Peyer's patch (tissue), 4 donors: ENCODE results near the gene SMARCC2. TPM values are rescaled to one million over a fixed set of nuclear protein-coding genes. Genes with fewer than 3 reads are reported as not detected.

ENCODE experiments used
- DNase-seq, 3 donors: peaks; one replicate each; pipeline ENCODE4 v3.0.0-alpha.2; 2017 to 2019
- H3K27ac ChIP-seq, 4 donors: fragments of 200-600 bp; sonication (generic); one replicate each; pipeline ENCODE4 v1.5.1; 2016 to 2019
- H3K27me3 ChIP-seq, 2 donors: fragments of 200-600 bp; sonication (generic); one replicate each; pipeline ENCODE4 v1.5.1; 2019
- H3K36me3 ChIP-seq, 3 donors: fragments of 200-600 bp; sonication (generic); one replicate each; pipeline ENCODE4 v1.5.1; 2016 to 2019
- H3K4me1 ChIP-seq, 4 donors: fragments of 200-600 bp; sonication (generic); one replicate each; pipeline ENCODE4 v1.5.1; 2016 to 2019
- H3K4me3 ChIP-seq, 4 donors: fragments of 200-600 bp; sonication (generic); 1 replicate in 3 of 4; 2 replicates in 1 of 4; pipeline ENCODE4 v1.5.1; 2016 to 2019; ENCODE audit warnings: mild to moderate bottlenecking in 1 of 4
- H3K9me3 ChIP-seq, 4 donors: fragments of 200-600 bp; sonication (generic); one replicate each; pipeline ENCODE4 v1.5.1; 2016 to 2019; ENCODE audit warnings: mild to moderate bottlenecking in 1 of 4
- POLR2A ChIP-seq, 2 donors: fragments of 450-650 bp; IDR thresholded peaks; one replicate each; pipeline ENCODE4 v1.5.1; 2017; ENCODE audit warnings: antibody characterized with exemption in 2 of 2, mild to moderate bottlenecking in 2 of 2, moderate library complexity in 2 of 2
- total RNA-seq, 4 donors: library from RNA; depleted of rRNA; stranded (reverse); fragments of >200 nt; gene quantifications; one replicate each; pipeline ENCODE4 v1.1.0, GENCODE V29; 2016
- TF ChIP-seq, protein P1 (sequence below), 6 experiments: fragments of 450-650 bp in 4 of 6; fragments of 200-600 bp in 2 of 6; sonication (generic) in 1 of 6; IDR thresholded peaks; one replicate each; pipeline ENCODE4 v1.5.1; 2017 to 2019; ENCODE audit warnings: antibody characterized with exemption in 6 of 6, mild to moderate bottlenecking in 3 of 6, moderate library complexity in 1 of 6

Gene SMARCC2
- total RNA-seq, 4 donors from 2014 or later = 85.6 to 299 (median 139) TPM

DNA sequence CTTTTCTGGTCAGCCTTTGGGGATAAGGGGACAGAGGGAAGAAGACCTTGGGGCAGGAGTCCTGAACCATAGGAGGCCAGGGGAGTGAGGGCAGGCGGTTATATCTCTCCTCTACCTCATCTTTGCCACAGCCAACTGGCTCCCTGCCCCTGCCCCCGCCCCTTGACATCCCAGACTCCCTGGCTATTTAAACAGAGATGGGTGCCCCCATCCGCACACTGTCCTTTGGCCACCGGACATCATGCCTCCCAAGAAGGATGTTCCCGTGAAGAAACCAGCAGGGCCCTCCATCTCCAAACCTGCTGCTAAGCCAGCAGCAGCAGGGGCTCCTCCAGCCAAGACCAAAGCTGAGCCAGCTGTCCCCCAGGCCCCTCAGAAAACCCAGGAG, 35.6 kb downstream of the SMARCC2 start:
- Histone ChIP-seq H3K4me3 (no peak overlapping the region), H3K27me3 (no peaks in the 10 kb centered on the region), H3K9me3 (no peaks in the 10 kb centered on the region), H3K4me1 (peaks cover 0 to 26% (median 6%) of the 10 kb centered on the region in 4 donors), H3K36me3 (no peaks in the 10 kb centered on the region), H3K27ac (no peak overlapping the region)
- TF ChIP-seq POLR2A (IDR thresholded peaks at IDR 0.05) = no peak
- TF ChIP-seq, protein P1, sequence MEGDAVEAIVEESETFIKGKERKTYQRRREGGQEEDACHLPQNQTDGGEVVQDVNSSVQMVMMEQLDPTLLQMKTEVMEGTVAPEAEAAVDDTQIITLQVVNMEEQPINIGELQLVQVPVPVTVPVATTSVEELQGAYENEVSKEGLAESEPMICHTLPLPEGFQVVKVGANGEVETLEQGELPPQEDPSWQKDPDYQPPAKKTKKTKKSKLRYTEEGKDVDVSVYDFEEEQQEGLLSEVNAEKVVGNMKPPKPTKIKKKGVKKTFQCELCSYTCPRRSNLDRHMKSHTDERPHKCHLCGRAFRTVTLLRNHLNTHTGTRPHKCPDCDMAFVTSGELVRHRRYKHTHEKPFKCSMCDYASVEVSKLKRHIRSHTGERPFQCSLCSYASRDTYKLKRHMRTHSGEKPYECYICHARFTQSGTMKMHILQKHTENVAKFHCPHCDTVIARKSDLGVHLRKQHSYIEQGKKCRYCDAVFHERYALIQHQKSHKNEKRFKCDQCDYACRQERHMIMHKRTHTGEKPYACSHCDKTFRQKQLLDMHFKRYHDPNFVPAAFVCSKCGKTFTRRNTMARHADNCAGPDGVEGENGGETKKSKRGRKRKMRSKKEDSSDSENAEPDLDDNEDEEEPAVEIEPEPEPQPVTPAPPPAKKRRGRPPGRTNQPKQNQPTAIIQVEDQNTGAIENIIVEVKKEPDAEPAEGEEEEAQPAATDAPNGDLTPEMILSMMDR (IDR thresholded peaks at IDR 0.05) = no peak
- DNase-seq = no peak

DNA sequence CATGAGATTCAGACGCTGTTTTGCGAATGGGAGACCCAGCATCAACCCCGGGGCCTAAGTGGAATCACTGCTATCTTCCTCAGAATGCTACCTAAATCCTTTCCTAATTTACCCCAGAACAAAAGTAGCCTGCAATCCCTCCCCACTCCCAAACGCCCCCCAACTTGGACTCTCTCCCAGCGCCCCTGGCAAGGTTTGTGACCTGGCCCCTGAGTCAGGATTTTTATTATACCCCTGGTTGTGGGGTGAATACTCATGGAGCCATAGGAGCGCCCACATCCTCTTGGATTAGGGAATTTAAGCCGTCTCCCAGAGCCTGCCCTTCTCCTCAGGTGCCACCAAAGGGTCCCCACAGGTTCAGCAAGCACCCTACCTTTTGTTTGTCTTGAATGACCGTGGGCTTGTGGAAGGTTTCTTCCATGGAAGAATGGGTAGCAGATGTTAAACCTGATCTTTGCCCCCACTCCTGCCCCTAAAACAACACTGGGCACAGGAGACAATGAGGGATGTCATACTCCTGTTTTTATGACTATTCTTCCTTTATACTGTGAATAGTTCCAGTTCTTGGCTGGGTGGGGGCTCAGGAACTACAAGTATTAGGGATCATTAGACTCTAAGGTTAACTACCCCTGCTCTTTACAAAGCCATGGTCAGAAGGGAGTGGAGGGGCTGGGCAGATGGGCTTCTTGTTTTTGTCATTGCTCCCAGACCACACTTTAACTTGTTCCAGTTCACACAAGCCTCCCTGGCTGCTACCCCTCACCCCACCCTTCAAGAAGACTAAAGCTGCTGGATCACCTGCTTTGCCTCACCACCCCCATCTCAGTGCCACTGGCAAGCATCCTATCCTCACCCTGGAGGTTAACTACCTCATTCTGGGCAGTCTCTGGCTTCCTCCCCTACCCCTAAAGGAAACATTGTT, 36.3 kb downstream of the SMARCC2 start:
- no peak for TF ChIP-seq POLR2A (IDR thresholded peaks at IDR 0.05)
- DNase-seq = no peak
- Histone ChIP-seq H3K9me3 (no peaks in the 10 kb centered on the region), H3K36me3 (no peaks in the 10 kb centered on the region), H3K4me3 (peak overlapping the region; percentile 43 to 82 (median 56)), H3K4me1 (peaks cover 0 to 26% (median 6%) of the 10 kb centered on the region in 4 donors), H3K27me3 (no peaks in the 10 kb centered on the region), H3K27ac (peak overlapping the region; percentile 84 to 98 (median 90))

DNA sequence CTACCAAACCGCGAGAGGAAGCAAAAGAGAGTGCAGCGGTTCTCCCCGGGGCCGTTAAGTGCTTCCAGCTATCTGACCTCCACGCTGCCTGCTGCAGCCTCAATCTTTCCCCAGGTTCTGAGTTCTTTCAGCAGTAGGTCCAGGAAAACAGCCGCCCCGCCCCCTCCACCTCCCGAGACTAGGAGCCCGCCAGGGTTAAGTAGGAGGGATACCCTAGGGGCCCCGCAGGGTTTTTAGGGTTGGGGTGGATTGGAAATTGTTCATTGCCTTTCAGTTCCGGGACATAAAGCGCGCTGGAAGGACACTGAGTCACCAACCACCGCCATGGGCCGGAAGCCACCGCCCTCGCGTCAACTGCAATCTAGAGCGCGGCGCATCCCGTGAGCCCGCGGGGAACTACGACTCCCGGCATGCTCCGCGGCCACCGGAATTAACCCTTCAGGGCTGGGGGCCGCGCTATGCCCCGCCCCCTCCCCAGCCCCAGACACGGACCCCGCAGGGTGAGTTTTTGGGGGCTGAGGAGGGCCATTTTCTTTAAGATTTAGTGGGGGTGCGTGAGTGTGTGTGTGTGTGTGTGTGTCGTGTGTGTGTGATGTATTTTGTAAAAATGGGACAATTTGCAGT, 37.0 kb downstream of the SMARCC2 start, which contains the start of gene MYL6B:
Gene MYL6B, plus strand, starts transcription at position 456 of the 624 bp plus-strand sequence. CDS start 1,332 bp downstream, outside the sequence.
- TF ChIP-seq, protein P1 (IDR thresholded peaks at IDR 0.05) = no peak
- TF ChIP-seq POLR2A (IDR thresholded peaks at IDR 0.05) = peak in 1 of 2 donors; percentile 26
- H3K36me3 ChIP-seq = no peaks in the 10 kb centered on the region

DNA sequence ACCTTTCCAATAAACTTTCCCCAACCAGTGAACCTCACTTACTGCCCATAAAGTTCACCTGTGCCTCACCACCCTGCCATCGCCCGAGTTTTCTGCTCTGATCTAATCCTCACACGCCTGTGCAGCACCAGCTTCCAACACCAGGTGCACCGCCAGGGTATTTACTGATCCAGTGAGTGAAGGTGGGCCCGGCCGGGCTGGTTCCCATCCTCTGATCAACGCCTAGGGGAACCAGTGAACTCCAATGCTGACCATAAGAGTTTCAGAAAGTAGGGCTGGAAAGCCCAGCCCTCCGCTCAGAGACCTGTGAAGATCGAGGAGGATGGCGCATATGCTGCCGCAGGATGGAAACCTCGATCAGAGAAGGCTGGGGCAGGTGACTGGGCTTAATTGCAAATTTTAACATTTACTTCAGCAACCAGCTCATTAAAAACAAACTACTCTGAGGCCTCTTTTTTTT, 37.6 kb downstream of the SMARCC2 start:
- peak; percentile 7 to 48 for TF ChIP-seq POLR2A (IDR thresholded peaks at IDR 0.05)
- TF ChIP-seq, protein P1 (IDR thresholded peaks at IDR 0.05) = peak; percentile 50 to 85 (median 71)

More for the DNA sequence above, 37.0 kb downstream of the SMARCC2 start, which contains the start of gene MYL6B:
- Histone ChIP-seq H3K27me3 (no peaks in the 10 kb centered on the region), H3K4me1 (peaks cover 0 to 26% (median 6%) of the 10 kb centered on the region in 4 donors), H3K4me3 (peak within 1 kb of the TSS; percentile 43 to 82 (median 56)), H3K27ac (peak within 1 kb of the TSS; percentile 84 to 98 (median 90)), H3K9me3 (no peaks in the 10 kb centered on the region)
- DNase-seq = peak; percentile 96 to 98 (median 96)

DNA sequence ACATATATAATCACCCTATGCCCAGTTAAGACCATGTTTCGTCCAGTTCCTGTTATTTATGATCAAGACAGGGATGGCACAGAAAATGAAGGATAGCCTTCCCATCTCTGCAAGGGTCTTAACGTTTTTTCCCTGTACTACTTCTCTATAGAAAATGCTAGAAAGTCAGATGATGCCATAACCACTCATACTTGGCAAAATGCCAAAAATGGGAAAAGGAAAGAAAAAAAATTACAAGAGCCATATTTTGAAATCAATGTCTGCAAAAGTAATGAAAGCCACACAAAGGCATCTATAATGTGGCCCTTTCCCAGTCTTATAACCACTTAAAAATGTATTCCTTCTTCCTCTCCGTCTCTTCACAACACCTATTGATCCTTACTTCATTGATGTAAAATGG, 38.7 kb downstream of the SMARCC2 start:
- no peak for DNase-seq
- Histone ChIP-seq H3K27ac (no peak overlapping the region), H3K4me1 (peaks cover 0 to 30% (median 6%) of the 10 kb centered on the region in 4 donors), H3K27me3 (no peaks in the 10 kb centered on the region), H3K9me3 (no peaks in the 10 kb centered on the region), H3K4me3 (no peak overlapping the region), H3K36me3 (no peaks in the 10 kb centered on the region)
- TF ChIP-seq, protein P1 (IDR thresholded peaks at IDR 0.05) = no peak
- no peak for TF ChIP-seq POLR2A (IDR thresholded peaks at IDR 0.05)

More for the DNA sequence above, 37.6 kb downstream of the SMARCC2 start:
- Histone ChIP-seq H3K4me1 (peaks cover 0 to 27% (median 6%) of the 10 kb centered on the region in 4 donors), H3K36me3 (no peaks in the 10 kb centered on the region), H3K4me3 (peak overlapping the region; percentile 43 to 82 (median 56)), H3K27me3 (no peaks in the 10 kb centered on the region), H3K9me3 (no peaks in the 10 kb centered on the region), H3K27ac (peak overlapping the region; percentile 84 to 98 (median 90))
- DNase-seq = peak; percentile 80 to 84 (median 82)
